NOMO-1 treated with DMSO at 0.1 percent for 48 hours (cell line): Measurements from ENCODE around the gene CHD5.
A peak's percentile ranks its signal among the peaks of the same experiment; 100 is the strongest.

Experiments used
- DNase-seq: peaks from one replicate; lab custom pipeline; 2025; ENCODE audit not compliant: unreplicated experiment; lab: John Stamatoyannopoulos, UW

CHD5 gene

GRCh38 chr1:6134741-6135510 lies 45.2 kb downstream of the CHD5 start:
- no peak for DNase-seq

- no peak for DNase-seq
Observed at GRCh38 chr1:6134206-6134605, 45.9 kb downstream of the CHD5 start.

DNA sequence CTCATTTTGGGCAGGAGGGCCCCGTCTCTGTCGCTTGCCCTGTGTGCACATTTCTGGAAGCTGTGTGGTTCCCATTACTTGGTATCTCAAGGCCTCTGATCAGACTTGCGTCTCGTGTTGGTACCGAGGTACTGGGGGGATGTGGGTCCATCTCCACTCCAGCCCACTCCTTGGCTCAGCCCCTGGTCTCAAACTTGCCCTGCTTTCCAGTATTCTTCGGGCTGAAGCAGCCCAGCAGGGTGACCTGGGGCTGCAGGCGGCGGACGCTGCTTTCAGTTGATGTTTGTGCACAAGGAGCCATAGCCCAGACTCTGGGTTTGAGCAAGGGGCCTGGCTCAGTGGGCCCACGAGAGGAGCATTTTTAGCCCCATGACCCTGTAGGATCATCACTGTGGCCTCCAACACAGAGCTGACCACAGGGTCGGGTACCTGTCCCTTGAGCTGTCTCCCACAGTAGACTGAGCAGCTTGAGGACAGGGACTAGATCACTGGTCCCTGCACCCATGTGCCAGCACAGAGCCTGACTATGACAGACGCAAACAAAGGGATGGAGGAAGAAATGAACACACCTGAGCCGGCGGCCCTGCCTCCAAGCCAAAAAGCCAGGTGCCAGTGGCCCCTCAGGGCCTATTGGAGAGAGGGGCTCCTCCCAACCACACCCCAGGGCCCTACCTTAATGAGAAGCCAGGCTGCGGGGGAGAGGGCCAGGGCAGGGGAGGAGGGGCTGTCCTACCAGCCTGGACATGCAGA lies 46.8 kb downstream of the CHD5 start:
- no peak for DNase-seq

GRCh38 chr1:6131561-6131960 lies 48.6 kb downstream of the CHD5 start:
- DNase-seq, result no peak

- DNase-seq, result no peak
Observed at GRCh38 chr1:6130596-6130995, 49.5 kb downstream of the CHD5 start.

- DNase-seq, result no peak
Observed at GRCh38 chr1:6130036-6130435, 50.1 kb downstream of the CHD5 start.

GRCh38 chr1:6129313-6129712 lies 50.8 kb downstream of the CHD5 start:
- DNase-seq, result no peak

DNA sequence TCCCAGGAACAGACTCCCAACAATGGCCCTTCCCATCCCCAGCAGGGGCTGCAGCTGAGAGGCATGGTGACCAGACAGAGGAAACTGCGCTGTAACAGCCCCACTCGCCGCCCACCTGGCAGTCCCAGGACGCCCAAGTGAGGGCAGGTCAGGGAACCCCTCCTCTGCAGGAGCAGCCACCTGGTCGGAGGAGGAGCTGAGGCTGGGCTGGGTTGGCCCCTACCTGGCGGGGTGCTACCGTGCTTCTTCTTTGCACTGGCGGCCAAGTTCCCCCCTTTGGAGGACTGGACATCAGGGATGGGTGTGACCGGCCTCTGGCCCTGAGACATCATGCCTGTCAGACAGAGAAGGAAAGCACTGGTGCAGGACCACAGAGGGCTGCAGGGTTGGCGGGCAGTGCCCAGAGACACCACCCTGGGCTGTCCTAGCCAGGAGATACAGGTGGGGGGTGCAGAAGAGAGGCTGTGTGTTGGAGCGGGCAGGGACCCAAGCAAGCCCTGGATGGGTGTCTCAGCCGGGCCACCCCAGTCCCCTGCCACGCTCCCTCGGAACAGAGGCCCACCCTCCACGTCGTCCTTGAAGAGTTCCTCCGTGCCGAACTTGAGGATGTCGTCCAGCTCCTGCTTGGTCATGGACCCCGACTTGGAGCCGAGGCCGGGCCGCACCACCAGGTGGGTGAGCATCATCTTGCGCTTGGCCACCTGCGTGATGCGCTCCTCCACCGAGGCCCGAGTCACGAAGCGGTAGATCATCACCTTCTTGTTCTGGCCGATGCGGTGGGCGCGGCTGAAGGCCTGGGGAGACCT lies 51.6 kb downstream of the CHD5 start:
- no peak for DNase-seq

- peak; percentile 77 for DNase-seq
Observed at GRCh38 chr1:6127587-6128163, 52.4 kb downstream of the CHD5 start.

- DNase-seq, result no peak
Observed at GRCh38 chr1:6126521-6127067, 53.5 kb downstream of the CHD5 start.

- no peak for DNase-seq
Observed at GRCh38 chr1:6126028-6126427, 54.1 kb downstream of the CHD5 start.

GRCh38 chr1:6125366-6125765 lies 54.8 kb downstream of the CHD5 start:
- DNase-seq, result no peak

DNA sequence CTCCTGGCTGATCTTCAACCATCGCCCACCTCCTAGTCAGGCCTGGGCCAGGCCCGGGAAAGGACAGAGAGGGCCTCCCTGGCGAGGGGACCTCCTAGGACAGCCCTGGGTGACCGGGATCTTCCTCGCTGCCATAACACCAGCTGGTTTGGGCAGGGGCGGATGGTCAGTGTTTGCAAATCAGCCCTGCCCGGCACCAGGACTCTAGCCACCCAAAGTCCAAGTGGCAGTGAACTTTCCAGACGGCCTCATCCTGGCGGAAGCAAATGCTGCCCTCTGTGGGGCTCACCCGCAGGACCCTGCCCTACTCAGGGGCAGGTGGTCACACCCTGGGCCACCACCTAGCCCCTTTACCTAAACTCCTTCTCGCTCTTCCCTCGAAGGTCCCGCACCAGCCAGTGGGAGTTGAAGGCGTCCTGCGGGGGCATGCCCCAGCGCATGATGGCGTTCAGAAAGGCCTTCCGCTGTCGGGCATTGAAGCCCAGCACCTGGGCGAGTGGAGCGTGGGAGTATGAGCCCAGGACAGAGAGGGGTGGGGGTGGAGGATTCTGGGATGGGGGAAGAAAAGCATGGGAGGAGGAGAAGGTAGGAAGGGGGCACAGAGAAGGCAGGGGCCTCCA lies 55.3 kb downstream of the CHD5 start:
- no peak for DNase-seq

DNA sequence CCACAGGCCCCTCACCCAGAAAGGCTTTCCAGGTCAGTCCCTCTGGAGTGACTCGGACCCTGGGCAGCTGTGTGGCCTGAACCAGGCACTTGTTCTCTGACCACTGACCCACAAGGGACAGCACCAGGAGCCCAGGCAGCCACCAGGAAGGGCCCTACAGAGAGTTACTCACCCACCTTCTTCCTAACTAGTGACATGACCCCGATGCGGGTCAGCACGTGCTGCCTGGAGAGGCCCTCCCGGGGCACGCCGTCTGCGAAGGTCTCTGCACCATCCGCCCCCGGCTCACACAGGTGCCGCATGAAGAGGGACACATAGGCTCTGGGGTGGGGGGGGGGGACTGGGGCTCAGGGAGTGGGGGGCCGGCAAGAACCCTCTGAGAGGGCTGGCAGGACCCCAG lies 55.8 kb downstream of the CHD5 start:
- no peak for DNase-seq

- no peak for DNase-seq
Observed at GRCh38 chr1:6123816-6124215, 56.3 kb downstream of the CHD5 start.

DNA sequence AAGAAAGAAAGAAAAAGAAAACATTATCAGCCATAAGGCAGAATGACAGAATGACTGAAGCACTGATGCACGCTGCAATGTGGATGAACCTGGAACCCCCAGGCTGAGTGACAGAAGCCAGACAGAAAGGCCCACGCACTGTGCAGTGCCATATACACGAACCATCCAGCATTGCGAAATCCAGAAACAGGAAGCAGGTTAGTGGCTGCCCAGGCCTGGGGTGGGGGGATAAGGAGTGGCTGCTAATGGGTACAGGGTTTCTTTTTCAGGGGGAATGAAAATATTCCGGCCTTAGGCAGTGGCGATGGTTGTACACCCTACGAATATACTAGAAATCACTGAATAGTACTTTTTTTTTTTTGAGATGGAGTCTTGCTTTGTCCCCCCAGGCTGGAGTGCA lies 57.0 kb downstream of the CHD5 start:
- peak; percentile 43 for DNase-seq

DNA sequence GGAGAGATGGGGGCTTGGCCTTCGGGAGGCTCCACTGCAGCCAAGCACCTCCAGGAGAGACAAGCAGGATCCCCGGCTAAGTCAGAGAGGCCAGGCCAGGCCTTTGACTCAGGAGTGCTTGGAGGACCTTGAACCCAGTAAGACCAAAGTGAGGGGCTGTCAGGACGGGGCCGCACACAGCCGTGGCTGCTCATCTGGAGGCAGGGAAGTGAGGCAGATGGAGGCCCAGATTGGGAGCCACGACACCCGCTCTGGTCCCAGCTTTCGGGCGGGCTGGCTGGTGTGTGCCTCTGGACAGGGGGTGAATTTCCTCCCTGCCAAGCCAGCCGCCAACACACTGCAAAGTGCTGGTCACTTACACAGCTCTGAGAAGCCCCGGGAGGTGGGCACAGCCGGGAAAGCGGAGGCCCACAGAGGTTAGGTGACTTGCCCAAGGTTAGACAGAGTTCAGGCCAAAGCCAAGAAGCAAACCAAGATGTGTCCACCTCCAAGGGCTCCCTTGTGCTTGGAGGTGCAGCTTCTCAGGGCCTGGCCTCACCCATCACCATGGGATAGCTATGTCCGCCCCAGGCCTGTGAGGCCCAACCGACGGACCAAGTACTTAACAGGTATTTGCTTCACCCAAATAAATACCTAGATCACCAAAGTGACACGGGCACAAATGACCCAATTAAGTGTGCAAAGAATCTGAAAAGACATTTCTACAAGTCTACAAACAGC lies 58.3 kb downstream of the CHD5 start:
- DNase-seq, result no peak

GRCh38 chr1:6121021-6121421 lies 59.1 kb downstream of the CHD5 start:
- DNase-seq, result no peak

- no peak for DNase-seq
Observed at GRCh38 chr1:6118415-6118814, 61.7 kb downstream of the CHD5 start.

GRCh38 chr1:6117624-6118023 lies 62.5 kb downstream of the CHD5 start:
- DNase-seq, result no peak
